Measurements from ENCODE around the gene BEX5. TPM values are rescaled to one million over a fixed set of nuclear protein-coding genes. Genes with fewer than 3 reads are reported as not detected.

The BEX5 gene
- total RNA-seq, result 0.29 TPM in 1 of 2 replicates, not detected in the other

GRCh38 chrX:102155806-102156179, at the start of gene BEX5:
TSS of gene BEX5 (minus strand) at chrX:102155977. CDS start at chrX:102154265, 1,712 bp downstream.

GRCh38 chrX:102142274-102142673, 13.5 kb downstream of the BEX5 start, which contains the start of gene TCEAL6:
TSS of gene TCEAL6 (minus strand) at chrX:102142481.

GRCh38 chrX:102125436-102125835, 30.3 kb downstream of the BEX5 start, which contains the start of gene TCEAL2:
TSS of gene TCEAL2 (plus strand) at chrX:102125679. CDS start at chrX:102126831, 1,152 bp downstream.

Other genes starting within 250 kb of the BEX5 start
- gene ZMAT1, start 223.9 kb downstream of the BEX5 start, total RNA-seq, result under 0.01 TPM in 1 of 2 replicates, not detected in the other
- gene TCEAL2, start 30.3 kb downstream of the BEX5 start, total RNA-seq, result not detected in 2 replicates
- not detected in 2 replicates for gene TCEAL6, start 13.5 kb downstream of the BEX5 start, total RNA-seq
- gene TCP11X1, start 59.3 kb upstream of the BEX5 start, total RNA-seq, result not detected in 2 replicates
- not detected in 2 replicates for gene NXF2, start 91.2 kb upstream of the BEX5 start, total RNA-seq

Data from myometrial cell (primary cell).